Lower leg skin (tissue), 3 donors: ENCODE measurements around the gene GRID2.

ENCODE experiments used
- POLR2A ChIP-seq, 2 donors: fragments of 450-650 bp; IDR thresholded peaks; one replicate each; pipeline ENCODE4 v1.6.1; 2016 to 2017; ENCODE audit warnings: antibody characterized with exemption in 2 of 2, mild to moderate bottlenecking in 1 of 2, moderate library complexity in 1 of 2
- TF ChIP-seq, protein P1 (sequence below), 3 donors: fragments of 450-650 bp; IDR thresholded peaks; one replicate each; pipeline ENCODE4 v1.5.1; 2016; ENCODE audit warnings: antibody characterized with exemption in 3 of 3, mild to moderate bottlenecking in 3 of 3, moderate library complexity in 2 of 3

DNA sequence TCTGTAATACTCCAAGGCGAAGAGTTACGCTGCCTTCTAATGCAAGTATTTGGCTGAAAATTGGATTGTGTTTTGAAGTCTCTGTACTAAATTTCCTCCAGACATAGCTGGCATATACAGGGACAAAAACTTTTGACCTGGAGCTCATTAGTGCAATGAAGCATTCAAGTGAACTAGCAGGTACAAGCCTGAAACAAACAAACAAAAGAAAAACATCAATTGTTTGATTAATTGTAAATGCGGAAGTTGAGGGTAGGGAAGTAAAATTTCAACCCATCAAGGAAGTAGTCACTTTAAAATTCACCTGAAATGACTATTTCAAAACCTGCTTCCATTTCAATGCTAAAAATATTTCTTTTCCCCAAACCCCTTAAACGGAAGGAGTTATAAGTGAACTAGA lies 1008.5 kb downstream of the GRID2 start:
- TF ChIP-seq POLR2A (IDR thresholded peaks at IDR 0.05): no peak
- TF ChIP-seq, protein P1, sequence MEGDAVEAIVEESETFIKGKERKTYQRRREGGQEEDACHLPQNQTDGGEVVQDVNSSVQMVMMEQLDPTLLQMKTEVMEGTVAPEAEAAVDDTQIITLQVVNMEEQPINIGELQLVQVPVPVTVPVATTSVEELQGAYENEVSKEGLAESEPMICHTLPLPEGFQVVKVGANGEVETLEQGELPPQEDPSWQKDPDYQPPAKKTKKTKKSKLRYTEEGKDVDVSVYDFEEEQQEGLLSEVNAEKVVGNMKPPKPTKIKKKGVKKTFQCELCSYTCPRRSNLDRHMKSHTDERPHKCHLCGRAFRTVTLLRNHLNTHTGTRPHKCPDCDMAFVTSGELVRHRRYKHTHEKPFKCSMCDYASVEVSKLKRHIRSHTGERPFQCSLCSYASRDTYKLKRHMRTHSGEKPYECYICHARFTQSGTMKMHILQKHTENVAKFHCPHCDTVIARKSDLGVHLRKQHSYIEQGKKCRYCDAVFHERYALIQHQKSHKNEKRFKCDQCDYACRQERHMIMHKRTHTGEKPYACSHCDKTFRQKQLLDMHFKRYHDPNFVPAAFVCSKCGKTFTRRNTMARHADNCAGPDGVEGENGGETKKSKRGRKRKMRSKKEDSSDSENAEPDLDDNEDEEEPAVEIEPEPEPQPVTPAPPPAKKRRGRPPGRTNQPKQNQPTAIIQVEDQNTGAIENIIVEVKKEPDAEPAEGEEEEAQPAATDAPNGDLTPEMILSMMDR (IDR thresholded peaks at IDR 0.05): no peak
